Mesendoderm (in vitro differentiated cells): ENCODE data around the gene CAMTA1.

Experiments
- DNase-seq: peaks from one replicate; pipeline ENCODE4 v3.0.0; 2013
- H2AK5ac ChIP-seq: 2 replicates; pipeline ENCODE4 v1.6.1; 2013; ENCODE audit warnings: low read length, inconsistent platforms
- H2BK120ac ChIP-seq: 2 replicates; pipeline ENCODE4 v1.6.1; 2013; ENCODE audit warnings: low read depth, mild to moderate bottlenecking, low read length, moderate library complexity, mixed read lengths
- H2BK15ac ChIP-seq: replicated peaks from 2 replicates; pipeline ENCODE4 v1.6.1; 2013; ENCODE audit warnings: low read depth, mild to moderate bottlenecking, moderate library complexity
- H2BK5ac ChIP-seq: 2 replicates; pipeline ENCODE4 v1.6.1; 2013; ENCODE audit warnings: low read length, inconsistent platforms
- H3K18ac ChIP-seq: 2 replicates; pipeline ENCODE4 v1.6.1; 2013; ENCODE audit warnings: mild to moderate bottlenecking, low read length, mixed read lengths
- H3K23ac ChIP-seq: one replicate; pipeline ENCODE4 v1.6.1; 2013; ENCODE audit warnings: low read length
- H3K27ac ChIP-seq: 2 replicates; pipeline ENCODE4 v1.5.1; 2013; ENCODE audit warnings: low read depth, mild to moderate bottlenecking, inconsistent platforms, low read length, moderate library complexity
- H3K27me3 ChIP-seq: 2 replicates; pipeline ENCODE4 v1.6.1; 2013; ENCODE audit warnings: low read length, control low read depth, mild to moderate bottlenecking, inconsistent platforms; ENCODE audit not compliant: insufficient read depth, poor library complexity
- H3K36me3 ChIP-seq: 2 replicates; pipeline ENCODE4 v1.6.1; 2013; ENCODE audit warnings: low read length, inconsistent platforms; ENCODE audit not compliant: control insufficient read depth, insufficient read depth
- H3K4ac ChIP-seq: one replicate; pipeline ENCODE4 v1.6.1; 2013; ENCODE audit warnings: low read depth, mild to moderate bottlenecking, low read length, moderate library complexity
- H3K4me1 ChIP-seq: 2 replicates; pipeline ENCODE4 v1.6.1; 2013; ENCODE audit warnings: low read depth, low read length, inconsistent platforms; ENCODE audit not compliant: control insufficient read depth
- H3K4me2 ChIP-seq: 2 replicates; pipeline ENCODE4 v1.6.1; 2013; ENCODE audit warnings: low read length
- H3K4me3 ChIP-seq: 2 replicates; pipeline ENCODE4 v1.5.1; 2013; ENCODE audit warnings: mild to moderate bottlenecking, low read length
- H3K56ac ChIP-seq: one replicate; pipeline ENCODE4 v1.6.1; 2013; ENCODE audit warnings: low read length
- H3K79me1 ChIP-seq: 2 replicates; pipeline ENCODE4 v1.6.1; 2013; ENCODE audit warnings: low read length, inconsistent platforms
- H3K79me2 ChIP-seq: 2 replicates; pipeline ENCODE4 v1.6.1; 2013; ENCODE audit warnings: mild to moderate bottlenecking, low read length; ENCODE audit not compliant: control insufficient read depth, insufficient read depth
- H3K9ac ChIP-seq: 2 replicates; pipeline ENCODE4 v1.6.1; 2013; ENCODE audit warnings: low read length, inconsistent platforms
- H4K5ac ChIP-seq: one replicate; pipeline ENCODE4 v1.6.1; 2013; ENCODE audit warnings: low read length
- H4K8ac ChIP-seq: one replicate; pipeline ENCODE4 v1.6.1; 2013; ENCODE audit warnings: low read depth, mild to moderate bottlenecking, control low read depth, low read length, moderate library complexity
- WGBS: extraction: QIAGEN DNeasy Blood & Tissue Kit; methylation state at CpG from one replicate; pipeline ENCODE4 v1.1.7; 2013; ENCODE audit warnings: low lambda C conversion rate, missing lambda C conversion rate; ENCODE audit not compliant: insufficient coverage; ENCODE audit errors: extremely low coverage; 5-methylcytosine and 5-hydroxymethylcytosine counted together

CAMTA1 gene

GRCh38 chr1:7019510-7019909 is 234.3 kb downstream of the CAMTA1 start:
- H3K4ac ChIP-seq, result no peak overlapping the region
- H3K27me3 ChIP-seq, result no peaks in the 10 kb centered on the region
- DNase-seq, result no peak
- H3K36me3 ChIP-seq, result no peaks in the 10 kb centered on the region
- H3K79me1 ChIP-seq, result no peaks in the 10 kb centered on the region
- H3K18ac ChIP-seq, result no peak overlapping the region
- H3K4me3 ChIP-seq, result no peak overlapping the region
- no peaks in the 10 kb centered on the region for H3K79me2 ChIP-seq
- H3K56ac ChIP-seq, result no peak overlapping the region
- no peak overlapping the region for H3K23ac ChIP-seq
- H4K8ac ChIP-seq, result no peak overlapping the region
- H2BK15ac ChIP-seq, result no peak overlapping the region
- no peak overlapping the region for H3K4me2 ChIP-seq
- WGBS, result no CpG with 5 or more reads among the region's 9 CpGs
- peaks cover 6% of the 10 kb centered on the region for H3K4me1 ChIP-seq
- no peak overlapping the region for H2BK5ac ChIP-seq
- H3K9ac ChIP-seq, result no peak overlapping the region
- no peak overlapping the region for H4K5ac ChIP-seq
- H2AK5ac ChIP-seq, result no peak overlapping the region
- no peak overlapping the region for H3K27ac ChIP-seq
- no peak overlapping the region for H2BK120ac ChIP-seq

- Histone ChIP-seq H2BK5ac (no peak overlapping the region), H3K36me3 (no peaks in the 10 kb centered on the region), H3K4ac (no peak overlapping the region), H3K4me3 (no peak overlapping the region), H3K27ac (no peak overlapping the region), H3K27me3 (no peaks in the 10 kb centered on the region), H4K5ac (no peak overlapping the region), H2BK120ac (no peak overlapping the region), H3K79me1 (no peaks in the 10 kb centered on the region), H3K79me2 (no peaks in the 10 kb centered on the region), H3K23ac (no peak overlapping the region), H2AK5ac (no peak overlapping the region), H3K56ac (no peak overlapping the region), H3K4me1 (peaks cover 6% of the 10 kb centered on the region), H3K18ac (no peak overlapping the region), H2BK15ac (no peak overlapping the region), H3K9ac (no peak overlapping the region), H3K4me2 (no peak overlapping the region), H4K8ac (no peak overlapping the region)
- peak; percentile 47 for DNase-seq
- WGBS, result no CpG with 5 or more reads among the region's 3 CpGs
Observed at GRCh38 chr1:7022058-7022457, 236.8 kb downstream of the CAMTA1 start.

GRCh38 chr1:7025013-7025412 is 239.8 kb downstream of the CAMTA1 start:
- no peak overlapping the region for H2BK15ac ChIP-seq
- H3K18ac ChIP-seq, result no peak overlapping the region
- H3K56ac ChIP-seq, result no peak overlapping the region
- H4K5ac ChIP-seq, result no peak overlapping the region
- H3K27me3 ChIP-seq, result no peaks in the 10 kb centered on the region
- H3K79me2 ChIP-seq, result no peaks in the 10 kb centered on the region
- no peak overlapping the region for H2BK120ac ChIP-seq
- no peak overlapping the region for H3K4ac ChIP-seq
- H2BK5ac ChIP-seq, result no peak overlapping the region
- H3K4me2 ChIP-seq, result no peak overlapping the region
- H2AK5ac ChIP-seq, result no peak overlapping the region
- no peak overlapping the region for H4K8ac ChIP-seq
- H3K9ac ChIP-seq, result no peak overlapping the region
- H3K4me1 ChIP-seq, result peaks cover 6% of the 10 kb centered on the region
- DNase-seq, result no peak
- H3K27ac ChIP-seq, result no peak overlapping the region
- WGBS, result no CpG with 5 or more reads among the region's 7 CpGs
- no peak overlapping the region for H3K23ac ChIP-seq
- no peaks in the 10 kb centered on the region for H3K36me3 ChIP-seq
- no peak overlapping the region for H3K4me3 ChIP-seq
- no peaks in the 10 kb centered on the region for H3K79me1 ChIP-seq

- no CpG with 5 or more reads among the region's 6 CpGs for WGBS
- Histone ChIP-seq H3K4me3 (no peak overlapping the region), H3K27me3 (no peaks in the 10 kb centered on the region), H2AK5ac (no peak overlapping the region), H2BK5ac (no peak overlapping the region), H3K36me3 (no peaks in the 10 kb centered on the region), H2BK120ac (no peak overlapping the region), H4K8ac (no peak overlapping the region), H3K27ac (no peak overlapping the region), H3K4me2 (no peak overlapping the region), H3K79me1 (no peaks in the 10 kb centered on the region), H4K5ac (no peak overlapping the region), H3K9ac (no peak overlapping the region), H3K23ac (no peak overlapping the region), H2BK15ac (no peak overlapping the region), H3K79me2 (no peaks in the 10 kb centered on the region), H3K18ac (no peak overlapping the region), H3K4ac (no peak overlapping the region), H3K4me1 (peaks cover 6% of the 10 kb centered on the region), H3K56ac (no peak overlapping the region)
- DNase-seq, result no peak
Observed at GRCh38 chr1:7026169-7026568, 240.9 kb downstream of the CAMTA1 start.

GRCh38 chr1:7032992-7033391 is 247.7 kb downstream of the CAMTA1 start:
- Histone ChIP-seq H3K79me2 (no peaks in the 10 kb centered on the region), H2AK5ac (no peak overlapping the region), H3K27ac (no peak overlapping the region), H3K79me1 (no peaks in the 10 kb centered on the region), H3K4me2 (no peak overlapping the region), H3K4me3 (no peak overlapping the region), H3K9ac (no peak overlapping the region), H3K23ac (no peak overlapping the region), H3K18ac (no peak overlapping the region), H3K36me3 (no peaks in the 10 kb centered on the region), H3K4me1 (no peaks in the 10 kb centered on the region), H2BK5ac (no peak overlapping the region), H3K4ac (no peak overlapping the region), H4K8ac (no peak overlapping the region), H4K5ac (no peak overlapping the region), H3K27me3 (no peaks in the 10 kb centered on the region), H3K56ac (no peak overlapping the region), H2BK120ac (no peak overlapping the region), H2BK15ac (no peak overlapping the region)
- no CpG with 5 or more reads among the region's 2 CpGs for WGBS
- no peak for DNase-seq

- Histone ChIP-seq H4K8ac (no peak overlapping the region), H3K18ac (no peak overlapping the region), H2BK5ac (no peak overlapping the region), H3K36me3 (no peaks in the 10 kb centered on the region), H2AK5ac (no peak overlapping the region), H3K79me2 (no peaks in the 10 kb centered on the region), H2BK15ac (no peak overlapping the region), H3K56ac (no peak overlapping the region), H3K4me2 (no peak overlapping the region), H2BK120ac (no peak overlapping the region), H3K4ac (no peak overlapping the region), H4K5ac (no peak overlapping the region), H3K4me3 (no peak overlapping the region), H3K23ac (no peak overlapping the region), H3K9ac (no peak overlapping the region), H3K4me1 (no peaks in the 10 kb centered on the region), H3K27ac (no peak overlapping the region), H3K27me3 (no peaks in the 10 kb centered on the region), H3K79me1 (no peaks in the 10 kb centered on the region)
- no CpG with 5 or more reads among the region's 8 CpGs for WGBS
- DNase-seq, result no peak
Observed at GRCh38 chr1:7036386-7036785, 251.1 kb downstream of the CAMTA1 start.
